ENCODE results near the gene USP15.
"Not testable (repeated sequence)": the region's sequence is repeated elsewhere in the genome, so short reads cannot be mapped to it uniquely, and the experiment has no call there.

The USP15 gene

DNA sequence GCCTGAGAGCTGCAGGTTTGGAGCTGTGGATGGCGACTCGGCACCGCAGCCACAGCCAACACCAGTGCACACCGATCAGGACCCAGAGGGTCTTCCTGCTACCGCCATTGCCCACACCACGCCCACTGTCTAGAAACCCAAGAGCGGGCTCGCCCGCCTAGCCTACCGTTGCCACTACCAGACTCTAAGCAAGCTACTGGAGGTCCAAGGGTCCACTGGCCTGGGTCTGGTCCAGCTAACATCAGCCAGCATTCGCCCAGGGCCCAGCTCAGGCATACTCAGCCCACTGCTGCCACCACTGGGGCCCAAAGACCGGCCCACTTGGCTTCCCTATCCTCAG, 175.9 kb downstream of the USP15 start:
- FAIRE-seq (no peak), DNase-seq (ENCODE audit: insufficient read length, low spot score) (no peak)

DNA sequence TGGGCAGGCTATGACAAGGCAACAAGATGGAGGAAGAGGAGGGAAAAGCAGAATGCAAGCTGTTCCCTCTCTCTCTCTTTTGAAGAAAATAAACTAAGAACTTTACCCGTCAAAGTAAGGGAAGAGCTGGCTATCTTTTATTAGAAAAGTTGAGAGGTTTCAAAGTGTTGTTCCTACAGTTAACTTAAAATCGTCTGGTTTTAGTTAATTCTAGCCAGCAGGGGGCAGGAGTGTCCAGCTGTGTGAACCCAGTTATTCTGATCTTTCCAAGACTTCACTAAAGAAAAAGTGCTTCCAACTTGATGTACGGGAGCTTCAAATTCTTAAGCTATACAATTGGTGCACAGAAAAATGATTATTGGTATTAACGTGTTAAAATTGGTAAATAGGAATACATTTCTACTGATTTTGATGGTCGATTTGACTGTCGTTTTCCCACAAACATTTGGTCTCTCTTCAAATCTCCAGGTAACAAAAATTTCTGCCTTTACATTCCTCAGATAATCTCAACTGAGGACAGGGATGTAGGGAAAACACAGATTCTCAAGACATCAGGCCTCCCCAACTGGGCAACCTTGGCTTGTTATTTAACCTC, 178.0 kb downstream of the USP15 start:
- FAIRE-seq = no peak
- DNase-seq (ENCODE audit: insufficient read length, low spot score) = peak; percentile 54

DNA sequence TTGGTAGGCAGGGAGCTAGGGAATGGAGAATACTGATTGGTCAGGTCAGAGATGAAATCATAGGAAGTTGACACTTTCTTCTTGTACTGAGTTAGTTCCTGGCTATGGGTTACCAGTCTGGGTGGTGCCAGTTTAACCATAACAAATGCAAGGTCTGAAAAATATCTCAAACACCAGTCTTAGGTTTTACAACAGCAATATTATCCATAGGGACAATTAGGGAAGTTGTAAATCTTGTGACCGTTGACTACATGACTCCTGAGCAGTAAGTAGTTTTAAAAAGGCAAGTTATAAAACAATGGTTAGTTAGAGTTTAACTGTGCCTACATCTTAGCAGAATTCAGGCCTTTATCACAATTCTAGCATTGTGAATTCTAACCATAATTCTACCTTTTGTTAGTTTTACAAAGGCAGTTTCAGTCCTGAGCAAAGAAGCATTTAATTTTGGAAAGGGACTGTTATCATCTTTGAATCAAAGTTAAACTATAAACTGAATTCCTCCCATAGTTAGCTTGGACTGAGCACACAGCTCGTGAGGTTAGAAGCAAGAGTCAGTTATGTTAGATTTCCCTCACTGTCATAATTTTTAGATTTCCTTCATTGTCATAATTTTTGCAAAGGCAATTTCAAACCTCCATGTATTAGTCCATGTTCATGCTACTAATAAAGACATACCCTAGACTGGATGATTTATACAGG, 186.7 kb downstream of the USP15 start:
- DNase-seq (ENCODE audit: insufficient read length, low spot score) (no peak), FAIRE-seq (no peak)

DNA sequence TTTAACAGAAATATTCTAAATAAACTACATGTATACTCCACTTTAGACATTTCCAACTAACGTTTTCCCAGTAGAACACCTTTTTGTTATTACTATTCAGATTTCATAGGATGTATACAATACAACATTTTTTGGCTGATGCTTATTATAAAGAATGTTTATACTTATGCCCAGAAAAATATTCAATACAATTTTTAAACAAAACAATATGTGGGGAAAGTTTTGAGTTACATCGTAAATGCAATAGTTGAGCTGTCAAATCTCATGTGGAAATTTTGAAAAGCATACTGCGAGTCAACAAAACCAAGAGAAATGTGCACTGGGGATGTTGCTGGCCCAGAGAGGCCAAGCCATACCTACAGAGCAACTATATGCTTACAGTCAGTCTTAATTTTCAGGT, 188.2 kb downstream of the USP15 start:
- FAIRE-seq = no peak
- DNase-seq (ENCODE audit: insufficient read length, low spot score) = no peak

DNA sequence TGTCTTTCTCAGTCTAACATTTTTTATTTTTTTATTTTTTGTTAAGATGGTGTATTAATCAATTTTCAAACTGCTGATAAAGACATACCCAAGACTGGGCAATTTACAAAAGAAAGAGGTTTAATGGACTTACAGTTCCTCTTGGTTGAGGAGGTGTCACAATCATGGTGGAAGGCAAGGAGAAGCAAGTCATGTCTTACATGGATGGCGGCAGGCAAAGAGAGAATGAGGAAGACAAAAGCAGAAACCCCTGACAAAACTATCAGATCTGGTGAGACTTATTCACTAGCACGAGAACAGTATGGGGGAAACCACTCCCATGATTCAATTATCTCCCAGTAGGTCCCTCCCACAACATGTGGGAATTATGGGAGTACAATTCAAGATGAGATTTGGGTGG, 195.2 kb downstream of the USP15 start:
- FAIRE-seq = not testable (repeated sequence)

DNA sequence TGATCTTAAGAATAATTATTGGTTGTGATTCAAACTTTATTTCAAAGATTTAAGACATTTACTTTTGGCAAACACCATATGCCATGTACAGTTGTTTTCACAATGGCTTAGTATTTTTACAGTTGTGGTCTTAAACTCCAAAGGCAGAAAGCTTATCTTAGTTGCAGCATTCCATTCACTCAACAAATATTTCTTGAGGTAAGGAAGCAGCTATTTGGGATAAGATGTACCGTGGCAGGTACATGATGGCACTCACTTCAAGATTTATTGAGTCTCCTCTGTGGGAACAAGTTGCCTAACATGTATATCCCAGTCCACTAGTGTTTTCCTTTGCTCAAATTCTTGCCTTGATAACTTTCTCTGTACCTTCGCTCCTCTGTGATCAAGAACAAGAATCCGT, 198.4 kb downstream of the USP15 start:
- FAIRE-seq = no peak
- DNase-seq (ENCODE audit: insufficient read length, low spot score) = no peak

More for the DNA sequence above, 195.2 kb downstream of the USP15 start:
- DNase-seq (ENCODE audit: insufficient read length, low spot score) = not testable (repeated sequence)

DNA sequence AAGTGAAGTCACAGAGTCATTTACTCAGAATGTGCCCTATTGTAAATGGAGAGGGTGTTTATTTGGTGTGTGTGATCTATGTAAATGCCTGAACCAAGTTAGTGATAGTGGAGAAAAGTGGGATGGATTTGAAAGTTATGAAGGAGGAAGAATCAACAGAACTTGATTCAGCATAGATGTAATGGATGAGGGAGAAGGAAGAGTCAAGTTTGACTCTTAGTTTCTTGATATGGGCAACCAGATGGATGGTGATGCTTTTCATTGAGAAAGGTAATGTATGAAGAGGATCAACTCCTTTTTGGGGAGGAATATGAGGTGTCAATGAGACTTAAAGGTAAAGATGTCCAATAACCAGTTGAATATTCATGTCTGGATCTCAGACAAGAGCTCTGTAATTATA, 199.8 kb downstream of the USP15 start:
- DNase-seq (ENCODE audit: insufficient read length, low spot score) = no peak
- no peak for FAIRE-seq

DNA sequence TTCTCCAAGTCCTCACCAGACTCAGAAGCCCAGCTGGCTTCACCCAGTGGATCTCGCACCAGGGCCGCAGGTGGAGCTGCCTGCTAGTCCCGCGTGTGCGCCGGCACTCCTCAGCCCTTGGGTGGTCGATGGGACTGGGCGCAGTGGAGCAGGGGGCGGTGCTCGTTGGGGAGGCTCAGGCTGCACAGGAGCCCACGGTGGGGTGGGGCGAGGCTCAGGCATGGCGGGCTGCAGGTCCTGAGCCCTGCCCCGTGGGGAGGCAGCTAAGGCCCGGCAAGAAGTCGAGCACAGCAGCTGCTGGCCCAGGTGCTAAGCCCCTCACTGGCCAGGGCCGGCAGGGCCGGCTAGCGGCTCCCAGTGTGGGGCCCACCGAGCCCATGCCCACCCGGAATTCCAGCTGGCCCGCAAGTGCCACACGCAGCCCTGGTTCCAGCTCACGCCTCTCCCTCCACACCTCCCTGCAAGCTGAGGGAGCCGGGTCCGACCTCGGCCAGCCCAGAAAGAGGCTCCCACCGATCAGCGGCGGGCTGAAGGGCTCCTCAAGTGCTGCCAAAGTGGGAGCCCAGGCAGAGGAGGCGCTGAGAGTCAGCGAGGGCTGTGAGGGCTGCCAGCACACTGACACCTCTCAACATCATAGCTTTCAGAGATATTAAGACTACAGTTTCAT, 201.1 kb downstream of the USP15 start:
- FAIRE-seq; DNase-seq (ENCODE audit: insufficient read length, low spot score): not testable (repeated sequence)

DNA sequence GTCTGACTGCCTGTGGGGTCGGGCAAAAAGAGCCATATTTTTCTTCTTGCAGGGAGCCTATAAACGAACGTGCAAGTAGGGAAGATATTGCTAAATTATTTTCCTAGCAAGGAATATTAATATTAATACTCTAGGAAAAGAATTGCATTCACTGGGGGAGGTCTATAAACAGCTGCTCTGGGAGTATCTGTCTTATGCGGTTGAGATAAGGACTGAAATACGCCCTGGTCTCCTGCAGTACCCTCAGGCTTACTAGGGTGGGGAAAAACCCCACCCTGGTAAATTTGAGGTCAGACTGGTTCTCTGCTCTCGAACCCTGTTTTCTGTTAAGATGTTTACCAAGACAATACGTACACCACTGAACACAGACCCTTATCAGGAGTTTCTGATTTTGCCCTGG, 203.0 kb downstream of the USP15 start:
- FAIRE-seq; DNase-seq (ENCODE audit: insufficient read length, low spot score): not testable (repeated sequence)

Measured in HTR-8/SVneo (cell line).